BJ (cell line): ENCODE measurements around the gene CORIN. TPM values are rescaled to one million over a fixed set of nuclear protein-coding genes. Genes with fewer than 3 reads are reported as not detected.

ENCODE experiments used
- CTCF ChIA-PET: fragments of 350-600 bp; formaldehyde crosslinking; extraction: SDS; loops from one replicate; lab custom pipeline; 2021; ENCODE audit warnings: antibody characterized with exemption, inconsistent platforms; lab: Yijun Ruan, JAX
- POLR2A ChIA-PET: fragments of 300-600 bp; sonication (Branson Sonifier 250); formaldehyde crosslinking; extraction: SDS; loops from one replicate; lab custom pipeline; 2021; ENCODE audit warnings: antibody characterized with exemption; lab: Charles Lee
- DNase-seq: peaks from one replicate; pipeline ENCODE4 v3.0.0-alpha.2; 2011; ENCODE audit warnings: low read depth
- H3K27me3 ChIP-seq: 2 replicates; pipeline ENCODE4 v1.6.0; 2011; ENCODE audit warnings: low read length; ENCODE audit not compliant: control insufficient read depth, insufficient read depth
- H3K36me3 ChIP-seq: 2 replicates; pipeline ENCODE4 v1.5.1; 2011; ENCODE audit warnings: low read length; ENCODE audit not compliant: control insufficient read depth, insufficient read depth
- H3K4me3 ChIP-seq: 2 replicates; pipeline ENCODE4 v1.5.1; 2011; ENCODE audit warnings: low read depth, mild to moderate bottlenecking, control low read depth, low read length
- polyA plus RNA-seq: library from polyadenylated mRNA; depleted of rRNA; stranded (reverse); fragments of >200 nt; gene quantifications from 2 replicates; pipeline ENCODE4 v1.2.3, GENCODE V29; 2011
- TF ChIP-seq, protein P1 (sequence below): IDR thresholded peaks from 2 replicates; pipeline ENCODE4 v1.5.1; 2011; ENCODE audit warnings: low read depth, mild to moderate bottlenecking, control low read depth, inconsistent platforms, low read length, moderate library complexity; ENCODE audit not compliant: insufficient read depth

CORIN gene
- polyA plus RNA-seq, 1 experiment, result 22.1 TPM

GRCh38 chr4:47721892-47722575 lies 115.8 kb downstream of the CORIN start:
- Histone ChIP-seq H3K27me3 (peaks cover 2% of the 10 kb centered on the region; the same call in 1 of the 2 replicates), H3K4me3 (no peak overlapping the region), H3K36me3 (no peaks in the 10 kb centered on the region)
- CTCF ChIA-PET, result no interaction called here
- TF ChIP-seq, protein P1, sequence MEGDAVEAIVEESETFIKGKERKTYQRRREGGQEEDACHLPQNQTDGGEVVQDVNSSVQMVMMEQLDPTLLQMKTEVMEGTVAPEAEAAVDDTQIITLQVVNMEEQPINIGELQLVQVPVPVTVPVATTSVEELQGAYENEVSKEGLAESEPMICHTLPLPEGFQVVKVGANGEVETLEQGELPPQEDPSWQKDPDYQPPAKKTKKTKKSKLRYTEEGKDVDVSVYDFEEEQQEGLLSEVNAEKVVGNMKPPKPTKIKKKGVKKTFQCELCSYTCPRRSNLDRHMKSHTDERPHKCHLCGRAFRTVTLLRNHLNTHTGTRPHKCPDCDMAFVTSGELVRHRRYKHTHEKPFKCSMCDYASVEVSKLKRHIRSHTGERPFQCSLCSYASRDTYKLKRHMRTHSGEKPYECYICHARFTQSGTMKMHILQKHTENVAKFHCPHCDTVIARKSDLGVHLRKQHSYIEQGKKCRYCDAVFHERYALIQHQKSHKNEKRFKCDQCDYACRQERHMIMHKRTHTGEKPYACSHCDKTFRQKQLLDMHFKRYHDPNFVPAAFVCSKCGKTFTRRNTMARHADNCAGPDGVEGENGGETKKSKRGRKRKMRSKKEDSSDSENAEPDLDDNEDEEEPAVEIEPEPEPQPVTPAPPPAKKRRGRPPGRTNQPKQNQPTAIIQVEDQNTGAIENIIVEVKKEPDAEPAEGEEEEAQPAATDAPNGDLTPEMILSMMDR, result no peak
- POLR2A ChIA-PET, result no interaction called here
- no peak for DNase-seq

DNA sequence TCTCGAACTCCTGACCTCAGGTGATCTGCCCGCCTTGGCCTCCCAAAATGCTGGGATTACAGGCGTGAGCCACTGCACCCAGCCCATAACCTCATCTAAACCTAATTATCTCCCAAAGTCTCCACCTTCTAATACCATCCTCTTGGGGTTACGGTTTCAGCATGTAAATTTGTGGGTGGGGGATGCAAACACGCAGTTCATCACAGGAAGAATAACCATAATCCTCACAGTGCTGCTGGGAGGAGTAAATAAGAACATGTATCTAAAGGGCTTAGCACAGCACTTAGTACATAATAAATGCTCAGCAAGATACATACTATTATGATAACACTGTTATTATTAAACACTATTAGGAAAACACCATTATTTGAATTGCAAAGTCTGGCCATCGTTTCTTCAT lies 116.4 kb downstream of the CORIN start:
- POLR2A ChIA-PET, result no interaction called here
- no peak overlapping the region for H3K4me3 ChIP-seq
- H3K27me3 ChIP-seq, result peaks cover 2% of the 10 kb centered on the region; the same call in 1 of the 2 replicates
- H3K36me3 ChIP-seq, result no peaks in the 10 kb centered on the region
- DNase-seq, result no peak
- CTCF ChIA-PET, result no interaction called here
- TF ChIP-seq, protein P1, result no peak

- TF ChIP-seq, protein P1, result no peak
- H3K36me3 ChIP-seq, result no peaks in the 10 kb centered on the region
- CTCF ChIA-PET, result no interaction called here
- no peak for DNase-seq
- peaks cover 2% of the 10 kb centered on the region; the same call in 1 of the 2 replicates for H3K27me3 ChIP-seq
- no peak overlapping the region for H3K4me3 ChIP-seq
- POLR2A ChIA-PET, result no interaction called here
Observed at GRCh38 chr4:47720787-47721186, 117.1 kb downstream of the CORIN start.

DNA sequence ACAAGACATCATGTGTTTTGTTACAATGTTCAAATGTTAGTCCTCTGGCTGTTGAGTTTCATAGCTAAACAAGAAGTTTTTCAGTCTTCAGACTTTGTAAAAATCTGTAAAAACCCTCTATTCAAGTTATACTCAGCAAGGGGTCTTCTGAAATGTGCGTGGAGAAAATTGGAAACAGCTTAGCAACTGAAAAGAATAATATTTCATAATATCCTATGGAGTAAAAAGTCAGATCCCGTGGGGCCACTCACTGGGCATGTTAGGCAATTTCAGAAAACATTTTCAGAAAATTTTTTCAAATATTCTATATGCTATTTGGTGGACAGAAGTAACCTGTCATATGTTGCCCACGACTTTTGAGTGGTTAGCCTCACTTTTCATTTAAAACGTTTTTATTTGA lies 118.3 kb downstream of the CORIN start:
- CTCF ChIA-PET, result interaction anchor here (1.1 kb wide), 1 partner anchor 9 kb away, joined by 3 read pairs; no protein-coding TSS in a partner anchor
- peaks cover 2% of the 10 kb centered on the region; the same call in 1 of the 2 replicates for H3K27me3 ChIP-seq
- H3K4me3 ChIP-seq, result no peak overlapping the region
- no peaks in the 10 kb centered on the region for H3K36me3 ChIP-seq
- no peak for DNase-seq
- TF ChIP-seq, protein P1, result no peak
- POLR2A ChIA-PET, result no interaction called here

DNA sequence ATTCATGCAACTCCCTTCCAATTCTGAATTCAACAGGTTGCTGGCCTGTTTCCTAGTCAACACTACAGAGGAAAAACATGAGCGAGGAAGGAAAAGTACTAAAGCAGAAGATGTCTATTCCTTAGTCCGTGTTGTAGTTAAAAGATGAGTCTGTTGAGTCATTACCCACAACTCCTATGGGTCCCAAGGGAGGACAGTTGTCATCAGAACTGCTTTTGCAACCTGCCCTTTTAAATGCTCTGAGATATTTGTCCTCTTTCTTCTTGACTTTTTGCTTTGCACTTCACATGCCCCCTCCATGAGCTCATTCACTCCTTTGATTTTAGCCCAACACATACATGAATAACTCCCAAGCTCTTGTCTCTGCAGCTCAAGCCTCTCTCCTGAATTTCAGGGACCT lies 119.2 kb downstream of the CORIN start:
- no peak overlapping the region for H3K4me3 ChIP-seq
- no peak for DNase-seq
- peaks cover 2% of the 10 kb centered on the region; the same call in 1 of the 2 replicates for H3K27me3 ChIP-seq
- CTCF ChIA-PET, result interaction anchor here (1.1 to 1.5 kb wide), 2 partner anchors 8 to 13 kb away, joined by 3 to 9 read pairs; no protein-coding TSS in a partner anchor
- no peaks in the 10 kb centered on the region for H3K36me3 ChIP-seq
- POLR2A ChIA-PET, result no interaction called here
- TF ChIP-seq, protein P1, result no peak
